HG03439 (cell line): ENCODE measurements around the gene C1orf21.

Experiments used
- ATAC-seq: cut with Tn5 transposase; IDR thresholded peaks from one replicate; pipeline ENCODE4 v1.9.1; 2021; ENCODE audit warnings: mild to moderate bottlenecking, moderate library complexity; ENCODE audit not compliant: unreplicated experiment

The C1orf21 gene

GRCh38 chr1:184623404-184623803, 236.6 kb downstream of the C1orf21 start:
- ATAC-seq = no peak

- ATAC-seq = no peak
Observed at GRCh38 chr1:184624051-184624450, 237.2 kb downstream of the C1orf21 start.

GRCh38 chr1:184624626-184625025, 237.8 kb downstream of the C1orf21 start:
- ATAC-seq = no peak

GRCh38 chr1:184625271-184625670, 238.4 kb downstream of the C1orf21 start:
- ATAC-seq = no peak

- no peak for ATAC-seq
Observed at GRCh38 chr1:184626076-184627006, 239.5 kb downstream of the C1orf21 start.

GRCh38 chr1:184627007-184627341, 240.1 kb downstream of the C1orf21 start:
- ATAC-seq = no peak

GRCh38 chr1:184629266-184629665, 242.4 kb downstream of the C1orf21 start:
- no peak for ATAC-seq

- no peak for ATAC-seq
Observed at GRCh38 chr1:184630679-184631060, 243.8 kb downstream of the C1orf21 start.

- no peak for ATAC-seq
Observed at GRCh38 chr1:184632415-184633175, 245.8 kb downstream of the C1orf21 start.

- no peak for ATAC-seq
Observed at GRCh38 chr1:184633785-184634184, 247.0 kb downstream of the C1orf21 start.

- no peak for ATAC-seq
Observed at GRCh38 chr1:184634296-184634695, 247.5 kb downstream of the C1orf21 start.

GRCh38 chr1:184635347-184635979, 248.6 kb downstream of the C1orf21 start:
- no peak for ATAC-seq

- no peak for ATAC-seq
Observed at GRCh38 chr1:184635980-184636431, 249.2 kb downstream of the C1orf21 start.

GRCh38 chr1:184637664-184638240, 250.9 kb downstream of the C1orf21 start:
- no peak for ATAC-seq

GRCh38 chr1:184639205-184639604, 252.4 kb downstream of the C1orf21 start:
- ATAC-seq = no peak

GRCh38 chr1:184640505-184640904, 253.7 kb downstream of the C1orf21 start:
- no peak for ATAC-seq

- no peak for ATAC-seq
Observed at GRCh38 chr1:184641894-184642293, 255.1 kb downstream of the C1orf21 start.

GRCh38 chr1:184643661-184644060, 256.8 kb downstream of the C1orf21 start:
- no peak for ATAC-seq

GRCh38 chr1:184644771-184645170, 257.9 kb downstream of the C1orf21 start:
- no peak for ATAC-seq

GRCh38 chr1:184646178-184646701, 259.4 kb downstream of the C1orf21 start:
- ATAC-seq = no peak

- no peak for ATAC-seq
Observed at GRCh38 chr1:184646824-184647223, 260.0 kb downstream of the C1orf21 start.
